GM20431 (cell line): ENCODE data around the gene CD8B.

Experiments
- in situ Hi-C: fragments of 300-500 bp; cut with MseI, MboI; formaldehyde crosslinking; loops from one replicate; pipeline ENCODE4 v1.15.0; 2020; ENCODE audit warnings: low sequenced_read_pairs; ENCODE audit not compliant: unreplicated experiment

Gene CD8B

DNA sequence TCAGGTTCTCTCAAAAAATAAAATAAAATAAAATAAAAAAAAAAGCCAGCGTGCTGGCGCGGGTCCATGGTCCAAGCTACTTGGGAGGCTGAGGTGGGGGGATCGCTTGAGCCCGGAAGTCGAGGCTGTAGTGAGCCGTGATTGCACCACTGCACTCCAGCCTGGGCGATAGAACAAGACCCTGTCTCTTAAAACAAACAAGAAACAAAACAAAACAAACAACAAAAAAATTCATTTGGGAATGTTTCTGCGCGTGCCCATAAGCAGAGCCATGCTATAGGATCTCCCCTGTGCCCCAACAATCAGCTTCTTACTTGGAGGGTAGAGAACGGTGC lies 54.6 kb downstream of the CD8B start:
- in situ Hi-C loops = no loop called here

DNA sequence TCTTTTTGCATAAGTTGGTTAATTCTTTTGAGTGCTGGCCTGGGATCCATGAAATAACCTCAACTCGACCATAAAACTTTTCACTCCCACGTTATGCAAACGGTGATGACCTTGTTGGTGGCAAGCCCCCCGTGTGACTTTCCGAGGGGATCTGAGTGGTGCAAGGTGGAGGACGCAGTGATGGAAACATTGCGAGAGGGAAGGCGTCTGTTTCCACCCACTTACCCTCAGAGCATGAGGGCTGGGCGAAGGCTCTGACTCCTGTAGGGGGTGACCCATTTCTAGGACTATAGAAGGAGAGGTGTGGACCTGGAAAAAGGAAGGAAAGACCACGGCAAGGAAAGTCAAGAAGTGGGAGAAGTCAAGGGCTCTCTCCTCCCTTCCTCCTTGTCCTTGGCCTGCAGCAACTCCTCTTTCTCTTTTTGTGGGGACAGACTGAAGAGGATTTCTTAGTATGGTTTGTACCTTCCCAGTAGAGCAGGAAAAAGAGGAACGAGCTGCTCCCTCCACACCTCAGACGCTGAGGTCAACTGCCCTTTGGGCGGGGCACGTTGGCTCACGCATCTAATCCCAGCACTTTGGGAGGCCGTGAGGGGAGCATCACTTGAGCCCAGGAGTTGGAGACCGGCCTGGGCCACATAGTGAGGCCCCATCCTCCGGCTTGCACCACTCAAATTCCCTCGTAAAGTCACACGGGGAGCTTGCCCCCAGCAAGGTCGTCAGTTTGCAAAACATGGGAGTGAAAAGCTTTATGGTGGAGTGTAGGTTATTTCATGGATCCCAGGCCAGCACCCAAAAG lies 55.4 kb downstream of the CD8B start:
- in situ Hi-C loops = no loop called here

DNA sequence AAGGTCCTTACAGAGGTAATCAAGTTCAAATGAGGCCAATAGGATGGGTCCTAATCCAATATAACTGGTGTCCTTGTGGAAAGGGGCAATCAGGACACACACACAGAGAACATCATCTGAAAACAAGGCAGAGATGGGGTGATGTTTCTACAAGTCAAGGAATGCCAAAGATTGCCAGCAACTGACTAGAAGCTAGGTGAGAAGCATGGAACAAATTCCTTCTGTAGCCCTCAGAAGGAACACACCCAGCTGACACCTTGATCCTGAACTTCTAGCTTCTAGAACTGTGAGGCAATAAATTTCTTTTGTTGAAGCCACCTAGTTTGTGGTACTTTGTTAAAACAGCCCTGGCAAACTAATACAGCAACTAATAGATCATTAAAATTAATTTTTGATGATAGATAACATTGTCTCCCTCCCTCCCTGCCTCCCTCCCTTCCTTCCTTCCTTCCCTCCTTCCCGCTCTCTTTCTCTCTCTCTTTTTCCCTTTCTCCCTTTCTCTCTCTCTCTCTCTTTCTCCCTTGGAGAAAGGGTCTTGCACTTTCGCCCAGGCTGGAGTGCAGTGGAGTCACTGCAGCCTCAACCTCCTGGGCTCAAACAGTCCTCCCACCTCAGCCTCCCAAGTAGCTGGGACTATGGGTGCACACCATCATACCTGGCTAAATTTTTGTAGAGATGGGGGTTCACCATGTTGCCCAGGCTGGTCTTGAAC lies 60.7 kb downstream of the CD8B start:
- in situ Hi-C loops = no loop called here

DNA sequence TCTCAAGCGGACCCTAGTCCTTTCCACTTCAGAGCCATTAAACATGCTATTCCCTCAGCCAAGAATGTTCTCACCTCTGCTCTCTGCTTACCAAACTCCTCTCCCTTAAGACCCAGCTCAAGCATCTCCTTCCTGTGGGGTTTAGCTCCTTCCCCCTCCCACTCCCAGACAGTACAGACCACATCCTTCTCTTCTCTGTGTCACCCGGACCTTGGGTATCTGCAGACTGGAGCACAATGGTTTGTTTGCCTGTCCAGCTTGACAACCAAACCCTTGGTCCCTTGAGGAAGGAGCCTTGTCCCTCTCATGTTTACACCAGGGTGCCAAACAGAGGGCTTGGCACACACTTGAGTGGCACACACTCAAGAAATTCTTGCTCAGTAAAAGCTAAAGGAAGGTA lies 66.8 kb downstream of the CD8B start:
- in situ Hi-C loops = no loop called here

DNA sequence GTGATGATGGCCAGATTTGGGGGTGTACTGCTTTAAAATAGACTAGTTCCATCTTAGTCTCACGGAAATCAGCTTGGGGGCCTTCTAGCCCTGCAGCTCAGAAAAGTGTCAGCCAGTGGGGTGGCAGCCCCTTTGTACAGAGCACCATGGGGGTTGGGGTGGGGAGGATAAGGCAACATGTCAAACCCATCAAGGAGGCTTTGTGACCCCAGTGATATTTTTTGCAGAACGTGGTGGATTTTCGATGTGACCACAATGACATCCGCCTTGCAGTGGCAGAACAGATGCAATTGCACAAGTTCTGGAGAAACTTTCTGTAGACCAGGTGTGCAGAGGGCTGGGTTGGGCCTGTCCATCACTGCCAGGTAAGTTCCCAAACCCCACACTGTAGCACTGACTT lies 67.9 kb downstream of the CD8B start:
- in situ Hi-C loops = no loop called here

DNA sequence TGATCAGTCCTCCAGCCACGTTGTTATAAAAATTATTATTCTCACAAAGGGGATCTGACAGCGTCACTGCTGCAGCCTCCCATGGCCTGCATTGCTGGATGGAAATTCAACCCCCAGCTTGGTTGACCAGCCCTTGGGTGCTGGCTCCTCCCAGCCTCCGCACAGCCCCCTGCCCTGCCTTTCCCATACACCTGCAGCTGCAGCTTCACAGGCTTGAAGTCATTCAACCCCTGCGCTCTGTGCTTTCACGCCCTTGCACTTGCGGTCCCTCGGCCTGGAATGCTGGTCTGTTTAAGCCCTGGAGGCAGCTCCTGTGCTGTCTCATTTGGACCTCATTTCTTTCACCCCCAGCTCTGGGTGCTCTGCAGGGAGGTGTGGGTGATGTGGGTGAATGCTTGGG lies 70.1 kb downstream of the CD8B start:
- in situ Hi-C loops = no loop called here

DNA sequence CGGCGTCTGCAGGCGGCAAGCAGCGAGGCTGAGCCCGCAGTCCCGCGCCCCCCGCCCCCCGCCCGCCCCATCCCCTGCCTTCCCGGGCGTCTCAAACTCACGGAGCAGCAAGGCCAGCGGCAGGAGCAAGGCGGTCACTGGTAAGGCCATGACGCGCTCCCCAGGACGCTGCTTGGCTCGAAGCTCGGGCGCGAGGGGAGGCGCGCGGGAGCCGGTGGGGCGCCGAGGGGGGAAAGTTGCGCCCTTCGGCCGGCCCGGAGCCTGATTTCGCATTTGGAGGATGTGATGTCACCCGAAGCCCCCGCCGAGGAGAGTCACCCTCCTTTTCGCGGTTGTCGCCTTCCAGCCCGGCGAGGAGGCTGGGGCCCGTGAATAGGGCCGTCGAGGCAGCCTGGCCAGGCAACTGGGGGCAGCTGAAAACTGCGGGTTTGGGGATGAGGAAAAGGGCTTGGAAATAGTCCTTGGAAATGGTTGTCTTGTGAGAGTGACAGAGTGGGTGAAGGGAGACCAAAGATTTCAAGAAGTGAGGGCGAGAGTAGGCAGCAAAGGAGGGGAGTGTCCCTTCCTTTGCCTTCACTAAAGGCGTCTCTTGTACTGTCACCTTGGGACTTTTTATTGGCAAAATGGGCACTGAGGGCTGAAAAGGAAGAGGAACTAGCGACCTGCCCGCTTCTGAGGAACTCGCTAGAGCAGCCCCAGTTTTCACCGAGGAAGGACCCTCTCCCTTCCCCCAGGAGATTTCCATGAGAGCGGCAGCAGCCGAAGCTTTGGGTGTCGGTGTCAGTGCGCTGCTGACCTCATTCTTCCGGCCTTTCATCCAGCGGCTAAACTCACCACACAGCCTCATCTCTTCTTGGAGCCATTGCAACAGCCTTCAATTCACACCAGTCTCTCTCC lies 70.8 kb downstream of the CD8B start, which contains the start of gene CD8A:
CD8A (minus strand) TSS at position 238 of the 897 bp plus-strand sequence; CDS start at position 150, 88 bp downstream.
- in situ Hi-C loops = no loop called here

DNA sequence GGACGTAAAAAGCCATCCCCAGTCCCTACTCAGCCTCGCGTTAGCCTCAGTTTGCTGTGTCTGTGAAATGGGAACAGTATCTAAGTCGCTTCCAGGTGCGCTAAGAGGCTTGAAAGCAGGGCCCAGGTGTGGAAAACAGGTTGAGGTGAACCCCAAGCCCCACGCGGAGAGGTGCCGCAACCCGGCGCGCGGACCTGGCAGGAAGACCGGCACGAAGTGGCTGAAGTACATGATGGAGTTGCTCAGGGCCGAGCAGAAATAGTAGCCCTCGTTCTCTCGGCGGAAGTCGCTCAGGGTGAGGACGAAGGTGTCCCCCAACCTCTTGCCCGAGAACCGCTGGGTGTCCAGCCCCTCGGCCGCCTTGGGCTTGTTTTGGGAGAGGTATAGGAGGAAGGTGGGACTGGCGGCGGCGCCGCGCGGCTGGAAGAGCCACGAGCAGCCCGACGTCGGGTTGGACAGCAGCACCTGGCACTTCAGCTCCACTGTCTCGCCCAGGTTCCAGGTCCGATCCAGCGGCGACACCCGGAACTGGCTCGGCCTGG lies 71.5 kb downstream of the CD8B start:
- in situ Hi-C loops = no loop called here

DNA sequence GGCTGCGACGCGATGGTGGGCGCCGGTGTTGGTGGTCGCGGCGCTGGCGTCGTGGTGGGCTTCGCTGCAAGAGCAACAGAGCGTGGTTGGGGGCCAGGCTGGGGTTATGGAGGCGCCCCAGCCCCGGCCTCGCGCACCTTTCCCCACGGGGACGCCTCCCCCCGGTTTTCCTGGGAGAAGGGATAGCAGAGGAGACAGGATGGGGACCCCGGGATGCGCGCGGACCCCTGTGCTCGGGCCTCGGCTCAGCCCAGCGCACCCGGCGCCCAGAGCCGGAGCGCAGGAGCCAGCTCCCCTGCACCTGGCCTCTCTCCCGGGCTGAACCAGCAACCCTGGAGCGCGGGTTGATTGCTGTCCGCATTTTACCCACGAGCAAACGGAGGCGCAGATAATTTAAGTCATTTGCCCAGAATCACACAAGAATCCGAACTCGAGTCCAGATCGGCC lies 72.0 kb downstream of the CD8B start:
- in situ Hi-C loops = no loop called here

DNA sequence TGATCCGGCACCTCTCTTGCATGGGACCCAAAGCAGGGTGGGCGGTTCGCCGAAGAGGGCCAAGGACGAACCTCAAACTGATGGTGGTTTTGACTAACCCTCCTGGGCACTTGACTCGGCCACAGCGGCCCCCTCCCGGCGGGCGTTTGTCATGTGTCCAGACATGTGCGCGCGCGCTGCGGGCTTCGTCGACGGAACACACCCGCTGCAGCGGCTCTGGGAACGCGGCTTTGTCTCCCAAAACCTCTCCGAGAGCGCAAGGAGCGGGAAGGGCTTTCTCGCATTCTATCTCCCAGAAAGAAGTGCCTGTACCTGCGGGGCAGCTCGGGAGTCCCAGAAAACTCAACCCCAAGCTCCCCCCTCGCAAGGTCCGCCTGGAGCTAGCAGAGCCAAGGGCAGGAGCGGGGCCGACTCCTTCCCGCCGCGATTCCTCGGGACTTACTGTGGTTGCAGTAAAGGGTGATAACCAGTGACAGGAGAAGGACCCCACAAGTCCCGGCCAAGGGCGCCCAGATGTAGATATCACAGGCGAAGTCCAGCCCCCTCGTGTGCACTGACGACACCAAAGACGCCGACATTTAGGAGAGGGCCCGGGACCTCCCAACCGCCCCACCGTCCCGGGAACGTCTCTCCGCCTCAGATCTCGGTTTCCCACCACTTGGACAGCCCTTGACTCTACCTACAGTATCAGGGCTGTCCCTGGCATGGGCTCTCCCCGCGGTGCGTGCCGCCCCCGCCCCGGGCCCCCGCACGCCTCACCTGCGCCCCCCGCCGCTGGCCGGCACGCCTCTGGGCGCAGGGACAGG lies 72.6 kb downstream of the CD8B start:
- in situ Hi-C loops = no loop called here

DNA sequence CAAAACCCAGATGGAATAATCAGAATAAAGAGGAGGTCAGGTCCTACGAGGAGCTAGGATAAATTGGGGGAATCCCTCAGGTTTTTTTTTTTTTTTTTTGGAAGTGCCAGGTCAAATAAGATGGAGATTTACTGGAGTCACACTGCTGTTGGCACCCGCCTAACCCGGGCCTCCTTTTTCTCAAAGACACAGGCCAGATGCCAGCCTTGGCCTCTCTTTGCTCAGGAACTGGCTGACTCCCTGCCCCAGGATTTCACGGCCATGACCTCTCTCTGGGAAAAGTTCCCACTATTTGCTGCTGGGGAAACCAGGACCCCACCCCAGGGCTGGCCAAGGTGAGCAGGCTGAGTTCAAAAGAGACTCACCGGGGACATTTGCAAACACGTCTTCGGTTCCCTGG lies 73.5 kb downstream of the CD8B start:
- in situ Hi-C loops = no loop called here

DNA sequence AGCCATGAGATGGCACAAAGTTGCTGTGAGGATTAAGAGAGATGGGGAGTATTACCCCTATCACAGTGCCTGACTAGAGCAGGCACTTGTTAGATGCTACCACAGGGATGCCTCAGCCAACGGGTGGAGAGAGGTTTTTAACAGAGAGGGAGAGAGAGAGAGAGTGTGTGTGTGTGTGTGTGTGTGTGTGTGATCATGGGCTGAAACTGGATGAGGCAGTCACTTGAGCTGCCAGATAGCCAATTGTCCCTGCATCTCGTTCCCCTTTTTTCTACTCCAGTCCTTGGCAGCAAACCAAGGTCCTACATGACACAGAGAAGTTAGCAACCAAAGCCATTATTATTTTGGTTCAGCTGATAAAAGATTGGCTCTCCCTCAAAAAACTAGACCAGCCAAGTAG lies 74.0 kb downstream of the CD8B start:
- in situ Hi-C loops = no loop called here

DNA sequence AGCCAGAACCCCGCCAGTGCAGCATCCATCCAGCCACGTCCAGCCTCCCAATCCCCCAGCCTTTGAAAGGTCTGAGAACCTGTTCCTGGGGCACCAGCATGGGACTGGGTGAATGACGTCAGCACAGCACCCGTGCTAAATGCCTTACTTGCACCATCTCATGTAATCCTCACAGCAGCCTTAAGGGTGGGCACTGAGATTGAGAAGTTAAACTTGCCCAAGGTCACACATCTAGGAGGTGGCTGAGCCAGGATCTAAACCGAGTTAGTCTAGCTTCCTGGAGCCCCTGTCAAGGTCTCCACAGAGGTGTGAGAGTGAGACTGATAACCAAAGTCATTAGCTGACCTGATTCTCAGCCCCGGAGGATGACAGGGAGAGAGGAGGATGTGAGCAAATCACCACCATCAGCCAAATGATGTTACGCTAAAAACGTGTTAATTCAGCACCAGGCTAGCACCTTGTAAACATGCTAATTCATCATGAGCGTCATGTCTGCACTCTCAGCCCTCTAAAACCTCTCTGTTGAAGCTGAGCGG lies 75.6 kb downstream of the CD8B start:
- in situ Hi-C loops = no loop called here

DNA sequence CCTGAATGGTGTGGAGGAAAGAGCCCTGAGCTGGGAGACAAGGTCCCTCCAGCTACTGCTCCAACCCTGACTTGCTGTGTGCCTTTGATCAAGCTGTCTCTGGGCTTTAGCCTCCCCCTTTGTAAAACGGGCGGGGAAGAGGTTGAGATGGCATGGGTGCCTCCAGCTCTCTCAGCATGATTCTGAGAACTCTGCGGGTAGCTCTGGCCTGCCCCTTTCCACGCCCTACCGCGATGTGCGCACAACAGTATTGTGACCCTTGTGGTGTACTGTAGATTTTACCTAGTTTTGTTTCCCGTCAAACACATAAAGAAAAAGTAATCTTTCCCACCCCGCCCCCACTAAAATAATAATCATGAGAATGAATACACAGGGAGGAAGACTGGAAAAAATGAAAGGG lies 76.2 kb downstream of the CD8B start:
- in situ Hi-C loops = no loop called here

DNA sequence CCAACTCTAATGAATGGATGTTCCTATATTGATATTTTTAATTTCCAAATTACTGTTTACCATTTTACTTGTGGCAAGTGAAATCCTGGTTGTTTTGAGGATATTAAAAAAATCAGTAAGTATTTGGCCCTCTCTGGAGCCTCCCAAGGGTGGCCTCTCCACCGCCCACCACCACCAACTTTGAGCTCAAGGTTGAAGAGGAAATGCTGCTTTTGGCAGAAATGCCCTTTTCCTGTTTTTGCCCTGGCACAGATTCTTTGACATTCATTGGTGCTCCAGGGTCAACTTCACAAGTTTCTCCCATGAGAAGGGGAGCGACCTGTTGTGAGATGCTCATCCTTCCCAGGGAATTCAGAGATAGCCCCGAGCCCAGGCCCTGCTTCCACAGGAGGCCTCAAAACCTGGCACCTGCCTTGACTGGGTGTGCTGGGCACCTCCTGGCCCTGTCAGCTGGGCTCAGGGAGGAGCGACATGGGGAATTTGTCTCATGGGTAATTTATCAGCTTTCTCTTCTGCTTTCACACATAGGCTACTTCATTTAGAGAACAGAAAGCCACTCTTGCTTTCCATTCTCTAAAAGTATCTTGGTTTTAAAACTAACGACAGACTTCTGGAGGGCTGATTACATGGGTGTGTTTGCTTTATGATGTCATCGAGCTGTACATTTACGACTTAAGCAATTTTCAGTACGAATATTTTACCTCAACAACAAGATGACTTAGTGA lies 77.9 kb downstream of the CD8B start:
- in situ Hi-C loops = no loop called here

DNA sequence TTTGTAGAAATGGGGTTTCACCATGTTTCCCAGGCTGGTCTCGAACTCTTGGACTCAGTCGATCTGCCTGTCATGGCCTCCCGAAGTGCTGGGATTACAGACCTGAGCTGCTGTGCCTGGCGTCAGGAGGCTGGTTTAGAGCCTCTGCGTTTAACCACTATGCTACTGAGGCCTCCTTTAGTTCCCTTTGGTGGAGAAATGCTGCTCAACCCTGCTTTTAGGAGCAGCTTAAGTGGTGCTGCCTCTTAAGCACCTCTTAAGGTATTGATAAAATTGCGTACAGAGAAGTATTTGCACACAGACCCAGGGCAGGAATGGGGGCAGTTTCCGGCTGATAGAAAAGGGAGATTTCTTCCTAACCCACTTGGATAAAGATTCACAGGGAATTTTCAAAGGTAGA lies 78.9 kb downstream of the CD8B start:
- in situ Hi-C loops = no loop called here

DNA sequence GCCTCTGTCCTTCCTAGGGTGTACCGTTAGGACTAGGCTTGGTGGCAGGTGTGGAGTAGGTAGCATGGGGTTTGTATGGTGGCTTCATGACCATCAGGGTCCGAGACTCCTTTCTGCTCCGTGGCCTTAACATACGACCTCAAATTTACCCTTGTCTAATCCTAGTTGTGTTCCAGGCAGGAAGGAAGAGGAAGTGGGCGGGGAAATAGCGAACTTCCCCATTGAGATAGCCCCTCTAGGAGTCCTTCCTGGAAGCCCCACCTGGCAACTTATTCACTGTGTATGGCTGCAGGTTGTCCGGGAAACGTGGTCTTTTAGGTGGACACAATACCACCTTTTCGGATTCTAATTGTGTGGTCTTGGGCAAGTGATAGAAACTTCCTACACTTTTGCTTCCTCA lies 80.3 kb downstream of the CD8B start:
- in situ Hi-C loops = no loop called here

DNA sequence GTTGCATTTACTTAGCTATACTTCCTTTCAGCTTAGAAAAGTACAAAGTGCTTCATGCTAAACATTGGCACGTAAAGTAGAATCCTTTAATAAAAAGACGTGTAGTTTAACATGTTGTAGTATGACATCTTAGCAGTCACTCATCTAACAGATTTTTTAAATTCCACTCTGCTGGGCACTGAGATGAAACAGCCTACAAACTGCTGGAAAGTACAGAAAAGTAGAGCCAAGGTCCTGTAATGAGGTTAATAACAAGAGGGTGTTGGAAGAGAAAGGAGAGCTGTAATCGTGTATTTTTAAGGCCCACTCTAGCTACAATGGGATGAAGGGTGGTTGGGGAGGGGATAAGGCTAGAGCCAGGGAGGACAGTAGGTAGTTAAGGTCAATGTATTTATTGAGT lies 81.7 kb downstream of the CD8B start:
- in situ Hi-C loops = no loop called here

DNA sequence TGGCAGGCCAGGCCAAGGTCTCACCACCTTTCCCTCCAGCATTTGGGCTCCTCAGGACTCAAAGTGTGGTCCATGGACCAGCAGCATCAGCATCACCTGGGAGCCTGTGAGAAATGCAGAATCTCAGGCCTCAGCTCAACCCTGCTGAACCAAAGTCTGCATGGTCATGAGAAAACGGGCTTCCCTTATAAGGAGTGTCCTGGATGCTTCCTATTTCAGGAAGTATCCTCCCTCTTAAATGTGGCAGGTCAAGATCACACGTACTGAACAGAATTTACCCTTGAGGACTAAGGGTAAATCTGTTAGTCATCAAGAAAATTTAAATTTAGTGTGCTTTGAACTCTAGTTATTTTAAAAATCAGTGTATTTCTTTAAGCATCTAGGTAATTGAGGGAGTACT lies 82.7 kb downstream of the CD8B start:
- in situ Hi-C loops = no loop called here
